ENCODE results near the gene KCNAB2. TPM values are rescaled to one million over a fixed set of nuclear protein-coding genes. Genes with fewer than 3 reads are reported as not detected.

Gene KCNAB2
- total RNA-seq, 1 donor from 2014 or later: 8.8 TPM

- H3K36me3 ChIP-seq: no peaks in the 10 kb centered on the region
- intact Hi-C loops (cut with DNase I): loop anchor here (5.0 to 10.0 kb wide), 2 partner anchors 190 to 1672 kb away; partner anchors contain the start of gene HES3
Measured at GRCh38 chr1:6052543-6053205, 7.0 kb downstream of the KCNAB2 start.

GRCh38 chr1:6053206-6053546, 7.5 kb downstream of the KCNAB2 start:
- intact Hi-C loops (cut with DNase I): loop anchor here (5.0 to 10.0 kb wide), 2 partner anchors 189 to 1672 kb away; partner anchors contain the start of gene HES3
- H3K4me3 ChIP-seq: no peak overlapping the region
- DNase-seq (ENCODE audit: extremely low spot score in 2 of 2): no peak
- peaks cover 3% of the 10 kb centered on the region for H3K4me1 ChIP-seq
- no peaks in the 10 kb centered on the region for H3K36me3 ChIP-seq
- no peaks in the 10 kb centered on the region for H3K27me3 ChIP-seq
- TF ChIP-seq POLR2AphosphoS5 (IDR thresholded peaks at IDR 0.05; ENCODE audit: insufficient read depth in 1 of 2, low read depth in 1 of 2) (no peak), CTCF (IDR thresholded peaks at IDR 0.05) (no peak), POLR2A (IDR thresholded peaks at IDR 0.05) (no peak)
- H3K9me3 ChIP-seq: no peaks in the 10 kb centered on the region
- no peak overlapping the region for H3K27ac ChIP-seq

More at GRCh38 chr1:6052543-6053205, 7.0 kb downstream of the KCNAB2 start:
- no peak overlapping the region for H3K4me3 ChIP-seq
- no peaks in the 10 kb centered on the region for H3K27me3 ChIP-seq
- no peak overlapping the region for H3K27ac ChIP-seq
- H3K9me3 ChIP-seq: no peaks in the 10 kb centered on the region
- TF ChIP-seq CTCF (IDR thresholded peaks at IDR 0.05) (peak in 1 of 3 experiments; percentile 30), POLR2AphosphoS5 (IDR thresholded peaks at IDR 0.05; ENCODE audit: insufficient read depth in 1 of 2, low read depth in 1 of 2) (no peak), POLR2A (IDR thresholded peaks at IDR 0.05) (no peak)
- DNase-seq (ENCODE audit: extremely low spot score in 2 of 2): no peak
- no peaks in the 10 kb centered on the region for H3K4me1 ChIP-seq

- intact Hi-C loops (cut with DNase I): loop anchor here (5.0 to 10.0 kb wide), 2 partner anchors 188 to 1670 kb away; partner anchors contain the start of gene HES3
Measured at GRCh38 chr1:6054596-6054995, 8.9 kb downstream of the KCNAB2 start.

GRCh38 chr1:6056572-6056948, 10.9 kb downstream of the KCNAB2 start:
- H3K4me3 ChIP-seq: no peak overlapping the region
- intact Hi-C loops (cut with DNase I): loop anchor here (10.0 kb wide), 1 partner anchor 1668 kb away; no protein-coding TSS in a partner anchor
- no peak for TF ChIP-seq POLR2A (IDR thresholded peaks at IDR 0.05)
- no peak for TF ChIP-seq CTCF (IDR thresholded peaks at IDR 0.05)
- H3K9me3 ChIP-seq: no peaks in the 10 kb centered on the region
- no peak for DNase-seq (ENCODE audit: extremely low spot score in 2 of 2)
- H3K36me3 ChIP-seq: no peaks in the 10 kb centered on the region
- H3K4me1 ChIP-seq: peaks cover 12% of the 10 kb centered on the region
- no peaks in the 10 kb centered on the region for H3K27me3 ChIP-seq
- no peak overlapping the region for H3K27ac ChIP-seq

More at GRCh38 chr1:6054596-6054995, 8.9 kb downstream of the KCNAB2 start:
- H3K9me3 ChIP-seq: no peaks in the 10 kb centered on the region
- TF ChIP-seq CTCF (IDR thresholded peaks at IDR 0.05) (no peak), POLR2AphosphoS5 (IDR thresholded peaks at IDR 0.05; ENCODE audit: insufficient read depth in 1 of 2, low read depth in 1 of 2) (no peak), POLR2A (IDR thresholded peaks at IDR 0.05) (no peak)
- peaks cover 12% of the 10 kb centered on the region for H3K4me1 ChIP-seq
- DNase-seq (ENCODE audit: extremely low spot score in 2 of 2): no peak
- no peaks in the 10 kb centered on the region for H3K27me3 ChIP-seq
- H3K27ac ChIP-seq: no peak overlapping the region
- no peak overlapping the region for H3K4me3 ChIP-seq
- no peaks in the 10 kb centered on the region for H3K36me3 ChIP-seq

- H3K27me3 ChIP-seq: no peaks in the 10 kb centered on the region
- H3K27ac ChIP-seq: no peak overlapping the region
- H3K4me1 ChIP-seq: peaks cover 12% of the 10 kb centered on the region
- no peaks in the 10 kb centered on the region for H3K36me3 ChIP-seq
- no peak overlapping the region for H3K4me3 ChIP-seq
- intact Hi-C loops (cut with DNase I): loop anchor here (10.0 kb wide), 1 partner anchor 1667 kb away; no protein-coding TSS in a partner anchor
- TF ChIP-seq POLR2AphosphoS5 (IDR thresholded peaks at IDR 0.05; ENCODE audit: insufficient read depth in 1 of 2, low read depth in 1 of 2): no peak
- no peak for TF ChIP-seq CTCF (IDR thresholded peaks at IDR 0.05)
- TF ChIP-seq POLR2A (IDR thresholded peaks at IDR 0.05): no peak
- DNase-seq (ENCODE audit: extremely low spot score in 2 of 2): no peak
- no peaks in the 10 kb centered on the region for H3K9me3 ChIP-seq
Measured at GRCh38 chr1:6057170-6057845, 11.6 kb downstream of the KCNAB2 start.
